Measurements from ENCODE around the gene TPM1. TPM values are rescaled to one million over a fixed set of nuclear protein-coding genes. Genes with fewer than 3 reads are reported as not detected.

Gene TPM1
- total RNA-seq, 1 donor from 2014 or later, result 10.6 TPM

GRCh38 chr15:63023351-63023945 is 19.1 kb upstream of the TPM1 start:
- DNase-seq, result no peak
- H3K27ac Mint-ChIP-seq, result no peak overlapping the region
- H3K9me3 Mint-ChIP-seq, result no peaks in the 10 kb centered on the region
- intact Hi-C loops (cut with micrococcal nuclease), result no loop called here
- no peaks in the 10 kb centered on the region for H3K4me1 Mint-ChIP-seq
- no peak overlapping the region for H3K4me3 Mint-ChIP-seq
- H3K27me3 Mint-ChIP-seq, result peaks cover 9% of the 10 kb centered on the region
- no peaks in the 10 kb centered on the region for H3K36me3 Mint-ChIP-seq (ENCODE audit: low read depth)

GRCh38 chr15:63025460-63025859 is 17.1 kb upstream of the TPM1 start:
- Mint-ChIP-seq H3K27me3 (peaks cover 13% of the 10 kb centered on the region), H3K9me3 (no peaks in the 10 kb centered on the region), H3K36me3 (ENCODE audit: low read depth) (no peaks in the 10 kb centered on the region), H3K27ac (no peak overlapping the region), H3K4me3 (no peak overlapping the region), H3K4me1 (no peaks in the 10 kb centered on the region)
- intact Hi-C loops (cut with micrococcal nuclease), result no loop called here
- DNase-seq, result no peak

- no peak overlapping the region for H3K27ac Mint-ChIP-seq
- H3K4me1 Mint-ChIP-seq, result no peaks in the 10 kb centered on the region
- intact Hi-C loops (cut with micrococcal nuclease), result no loop called here
- H3K4me3 Mint-ChIP-seq, result no peak overlapping the region
- no peak for DNase-seq
- no peaks in the 10 kb centered on the region for H3K36me3 Mint-ChIP-seq (ENCODE audit: low read depth)
- H3K27me3 Mint-ChIP-seq, result peaks cover 17% of the 10 kb centered on the region
- H3K9me3 Mint-ChIP-seq, result no peaks in the 10 kb centered on the region
Measured at GRCh38 chr15:63027646-63028045, 14.9 kb upstream of the TPM1 start.

GRCh38 chr15:63028442-63029110 is 14.0 kb upstream of the TPM1 start:
- Mint-ChIP-seq H3K36me3 (ENCODE audit: low read depth) (no peaks in the 10 kb centered on the region), H3K27me3 (peaks cover 14% of the 10 kb centered on the region), H3K27ac (no peak overlapping the region), H3K9me3 (no peaks in the 10 kb centered on the region), H3K4me1 (no peaks in the 10 kb centered on the region), H3K4me3 (no peak overlapping the region)
- intact Hi-C loops (cut with micrococcal nuclease), result no loop called here
- no peak for DNase-seq

- intact Hi-C loops (cut with micrococcal nuclease), result no loop called here
- H3K36me3 Mint-ChIP-seq (ENCODE audit: low read depth), result no peaks in the 10 kb centered on the region
Measured at GRCh38 chr15:63029676-63030075, 12.9 kb upstream of the TPM1 start.

GRCh38 chr15:63030101-63030551 is 12.4 kb upstream of the TPM1 start:
- Mint-ChIP-seq H3K36me3 (ENCODE audit: low read depth) (no peaks in the 10 kb centered on the region), H3K27me3 (peaks cover 20% of the 10 kb centered on the region), H3K4me1 (no peaks in the 10 kb centered on the region), H3K9me3 (no peaks in the 10 kb centered on the region), H3K27ac (no peak overlapping the region), H3K4me3 (no peak overlapping the region)
- intact Hi-C loops (cut with micrococcal nuclease), result no loop called here
- no peak for DNase-seq

More at GRCh38 chr15:63029676-63030075, 12.9 kb upstream of the TPM1 start:
- Mint-ChIP-seq H3K9me3 (no peaks in the 10 kb centered on the region), H3K27ac (no peak overlapping the region), H3K4me1 (no peaks in the 10 kb centered on the region), H3K27me3 (peaks cover 17% of the 10 kb centered on the region), H3K4me3 (no peak overlapping the region)
- DNase-seq, result no peak

- H3K9me3 Mint-ChIP-seq, result no peaks in the 10 kb centered on the region
- peaks cover 34% of the 10 kb centered on the region for H3K27me3 Mint-ChIP-seq
- no peak overlapping the region for H3K4me3 Mint-ChIP-seq
- DNase-seq, result no peak
- intact Hi-C loops (cut with micrococcal nuclease), result no loop called here
- no peak overlapping the region for H3K27ac Mint-ChIP-seq
- no peaks in the 10 kb centered on the region for H3K4me1 Mint-ChIP-seq
- no peaks in the 10 kb centered on the region for H3K36me3 Mint-ChIP-seq (ENCODE audit: low read depth)
Measured at GRCh38 chr15:63034578-63034977, 8.0 kb upstream of the TPM1 start.

- no peaks in the 10 kb centered on the region for H3K36me3 Mint-ChIP-seq (ENCODE audit: low read depth)
- intact Hi-C loops (cut with micrococcal nuclease), result no loop called here
- H3K27ac Mint-ChIP-seq, result no peak overlapping the region
- no peaks in the 10 kb centered on the region for H3K9me3 Mint-ChIP-seq
- no peak overlapping the region for H3K4me3 Mint-ChIP-seq
- peaks cover 40% of the 10 kb centered on the region for H3K27me3 Mint-ChIP-seq
- DNase-seq, result no peak
- H3K4me1 Mint-ChIP-seq, result no peaks in the 10 kb centered on the region
Measured at GRCh38 chr15:63035253-63035652, 7.3 kb upstream of the TPM1 start.

- Mint-ChIP-seq H3K9me3 (no peaks in the 10 kb centered on the region), H3K4me1 (no peaks in the 10 kb centered on the region), H3K4me3 (no peak overlapping the region), H3K36me3 (ENCODE audit: low read depth) (no peaks in the 10 kb centered on the region), H3K27ac (no peak overlapping the region), H3K27me3 (peaks cover 41% of the 10 kb centered on the region)
- DNase-seq, result no peak
- intact Hi-C loops (cut with micrococcal nuclease), result no loop called here
Measured at GRCh38 chr15:63035977-63036376, 6.6 kb upstream of the TPM1 start.

GRCh38 chr15:63037976-63038720 is 4.4 kb upstream of the TPM1 start:
- Mint-ChIP-seq H3K27ac (no peak overlapping the region), H3K36me3 (ENCODE audit: low read depth) (no peaks in the 10 kb centered on the region), H3K4me1 (peaks cover 2% of the 10 kb centered on the region), H3K9me3 (no peaks in the 10 kb centered on the region), H3K4me3 (no peak overlapping the region), H3K27me3 (peaks cover 54% of the 10 kb centered on the region)
- intact Hi-C loops (cut with micrococcal nuclease), result no loop called here
- DNase-seq, result no peak

- no peak for DNase-seq
- intact Hi-C loops (cut with micrococcal nuclease), result no loop called here
- H3K4me1 Mint-ChIP-seq, result peaks cover 4% of the 10 kb centered on the region
- no peak overlapping the region for H3K27ac Mint-ChIP-seq
- H3K4me3 Mint-ChIP-seq, result no peak overlapping the region
- H3K36me3 Mint-ChIP-seq (ENCODE audit: low read depth), result no peaks in the 10 kb centered on the region
- H3K27me3 Mint-ChIP-seq, result peaks cover 61% of the 10 kb centered on the region
- H3K9me3 Mint-ChIP-seq, result no peaks in the 10 kb centered on the region
Measured at GRCh38 chr15:63038926-63039673, 3.4 kb upstream of the TPM1 start.

- H3K27ac Mint-ChIP-seq, result no peak overlapping the region
- H3K4me3 Mint-ChIP-seq, result no peak overlapping the region
- H3K36me3 Mint-ChIP-seq (ENCODE audit: low read depth), result no peaks in the 10 kb centered on the region
- H3K4me1 Mint-ChIP-seq, result peaks cover 4% of the 10 kb centered on the region
- no peak for DNase-seq
- intact Hi-C loops (cut with micrococcal nuclease), result no loop called here
- H3K9me3 Mint-ChIP-seq, result no peaks in the 10 kb centered on the region
- H3K27me3 Mint-ChIP-seq, result peaks cover 66% of the 10 kb centered on the region
Measured at GRCh38 chr15:63039811-63040210, 2.7 kb upstream of the TPM1 start.

GRCh38 chr15:63040509-63040908 is 2.0 kb upstream of the TPM1 start:
- Mint-ChIP-seq H3K36me3 (ENCODE audit: low read depth) (no peaks in the 10 kb centered on the region), H3K4me1 (peaks cover 4% of the 10 kb centered on the region), H3K27ac (no peak overlapping the region), H3K4me3 (no peak overlapping the region), H3K27me3 (peaks cover 69% of the 10 kb centered on the region), H3K9me3 (no peaks in the 10 kb centered on the region)
- DNase-seq, result no peak
- intact Hi-C loops (cut with micrococcal nuclease), result no loop called here

- H3K4me3 Mint-ChIP-seq, result no peak overlapping the region
- H3K27me3 Mint-ChIP-seq, result peaks cover 73% of the 10 kb centered on the region
- DNase-seq, result no peak
- no peaks in the 10 kb centered on the region for H3K9me3 Mint-ChIP-seq
- H3K27ac Mint-ChIP-seq, result no peak overlapping the region
- intact Hi-C loops (cut with micrococcal nuclease), result no loop called here
- H3K4me1 Mint-ChIP-seq, result peaks cover 4% of the 10 kb centered on the region
- no peaks in the 10 kb centered on the region for H3K36me3 Mint-ChIP-seq (ENCODE audit: low read depth)
Measured at GRCh38 chr15:63040954-63041353, 1.6 kb upstream of the TPM1 start.

Measured in activated CD4-positive, alpha-beta T cell treated with anti-CD3 and anti-CD28 coated beads, Interleukin-2, amount 10 ng/mL, durations not matched to agents 24 days and 14 days (primary cell).